HCT116 (cell line): ENCODE results near the gene MMP25. TPM values are rescaled to one million over a fixed set of nuclear protein-coding genes. Genes with fewer than 3 reads are reported as not detected.

Experiments used
- ATAC-seq: fragments of 200-7000 bp; cut with Tn5 transposase; 2 replicates; pipeline ENCODE4 v1.9.1; 2020; ENCODE audit warnings: mild to moderate bottlenecking, moderate library complexity
- BruUV-seq: library from RNA; stranded (reverse); fragments of 400-500 nt; replicated peaks from 2 replicates; lab custom pipeline; 2021; lab: Mats Ljungman, UMichigan
- CTCF ChIA-PET: fragments of 300-600 bp; sonication (Branson Sonifier 250); formaldehyde crosslinking; loops from one replicate; lab custom pipeline; 2021; ENCODE audit warnings: antibody characterized with exemption; lab: Charles Lee
- POLR2A ChIA-PET: fragments of 300-600, 350-600 bp; sonication (Branson Sonifier 250); formaldehyde crosslinking; loops from one replicate; lab custom pipeline; 2021; ENCODE audit warnings: antibody characterized with exemption; lab: Charles Lee
- RAD21 ChIA-PET, 2 experiments: fragments of 300-600 bp; sonication (Branson Sonifier 250); formaldehyde crosslinking; loops; one replicate each; lab custom pipeline; 2023; ENCODE audit warnings: low total read pairs in 2 of 2; ENCODE audit not compliant: uncharacterized antibody in 2 of 2, unreplicated experiment in 2 of 2, low non-redundant PET in 1 of 2; lab: Charles Lee
- DNase-seq: peaks from one replicate; pipeline ENCODE4 v3.0.0-alpha.2; 2010; ENCODE audit warnings: low read depth, low spot score
- H2AFZ ChIP-seq: fragments of 200-600 bp; shearing (Covaris generic), sonication (generic); 2 replicates; pipeline ENCODE4 v1.6.1; 2017; ENCODE audit warnings: low read depth, mixed run types, mixed read lengths, antibody characterized with exemption, low read length; ENCODE audit not compliant: poor library complexity, severe bottlenecking
- H3K27ac ChIP-seq: 2 replicates; pipeline ENCODE4 v1.5.1; 2012; ENCODE audit warnings: low read depth, low read length
- H3K27me3 ChIP-seq: fragments of 200-600 bp; sonication (generic); 2 replicates; pipeline ENCODE4 v1.6.1; 2016; ENCODE audit warnings: mixed run types, low read length, mixed read lengths; ENCODE audit not compliant: insufficient read depth
- H3K36me3 ChIP-seq, 2 experiments: fragments of 200-500 bp in 1 of 2; fragments of 200-600 bp in 1 of 2; sonication (Bioruptor generic) in 1 of 2; sonication (generic) in 1 of 2; 2 replicates each; pipeline versions ENCODE4 v1.5.1 to v1.6.1; 2014 to 2016; ENCODE audit warnings: low read length in 2 of 2, inconsistent platforms in 1 of 2, mixed read lengths in 1 of 2, mixed run types in 1 of 2; ENCODE audit not compliant: insufficient read depth in 2 of 2, control insufficient read depth in 1 of 2
- H3K4me1 ChIP-seq, 2 experiments: fragments of 200-600 bp in 1 of 2; sonication (generic) in 1 of 2; 2 replicates each; pipeline versions ENCODE4 v1.5.1 to v1.6.1; 2012 to 2017; ENCODE audit warnings: low read length in 2 of 2, inconsistent platforms in 1 of 2, mild to moderate bottlenecking in 1 of 2, mixed read lengths in 1 of 2, mixed run types in 1 of 2, moderate library complexity in 1 of 2; ENCODE audit not compliant: insufficient read depth in 2 of 2, control insufficient read depth in 1 of 2
- H3K4me2 ChIP-seq: fragments of 200-600 bp; sonication (generic); 2 replicates; pipeline ENCODE4 v1.6.1; 2017; ENCODE audit warnings: mixed run types, low read length, mixed read lengths
- H3K4me3 ChIP-seq, 2 experiments: fragments of 200-600 bp in 1 of 2; sonication (generic) in 1 of 2; replicated peaks in 1 of 2; 2 replicates each; pipeline ENCODE4 v1.5.1; 2011 to 2016; ENCODE audit warnings: low read length in 2 of 2, control low read depth in 1 of 2, low read depth in 1 of 2, mild to moderate bottlenecking in 1 of 2, mixed read lengths in 1 of 2, mixed run types in 1 of 2
- H3K79me2 ChIP-seq: fragments of 200-600 bp; sonication (generic); 2 replicates; pipeline ENCODE4 v1.6.1; 2017; ENCODE audit warnings: mild to moderate bottlenecking, mixed run types, low read length, moderate library complexity, mixed read lengths; ENCODE audit not compliant: insufficient read depth
- H3K9ac ChIP-seq: fragments of 200-600 bp; sonication (generic); 2 replicates; pipeline ENCODE4 v1.6.1; 2016; ENCODE audit warnings: low read length, mixed read lengths
- H3K9me2 ChIP-seq: fragments of 200-600 bp; sonication (generic), shearing (Covaris generic); 2 replicates; pipeline ENCODE4 v1.6.1; 2017; ENCODE audit warnings: mixed run types, mild to moderate bottlenecking, moderate library complexity; ENCODE audit not compliant: insufficient read depth
- H3K9me3 ChIP-seq, 2 experiments: fragments of 200-500 bp in 1 of 2; fragments of 200-600 bp in 1 of 2; sonication (Bioruptor generic) in 1 of 2; sonication (generic) in 1 of 2; 2 replicates each; pipeline ENCODE4 v1.6.1; 2014 to 2017; ENCODE audit warnings: low read length in 2 of 2, mixed read lengths in 2 of 2, inconsistent platforms in 1 of 2, low read depth in 1 of 2, mild to moderate bottlenecking in 1 of 2, mixed run types in 1 of 2, moderate library complexity in 1 of 2; ENCODE audit not compliant: control insufficient read depth in 1 of 2, insufficient read depth in 1 of 2
- H4K20me1 ChIP-seq: fragments of 200-600 bp; sonication (generic), shearing (Covaris generic); 2 replicates; pipeline ENCODE4 v1.6.1; 2017; ENCODE audit warnings: mixed run types, mild to moderate bottlenecking, moderate library complexity; ENCODE audit not compliant: insufficient read depth
- ATF3 ChIP-seq: IDR thresholded peaks from 2 replicates; pipeline ENCODE4 v1.6.1; 2012
- CEBPB ChIP-seq: IDR thresholded peaks from 2 replicates; pipeline ENCODE4 v1.6.1; 2012; ENCODE audit warnings: low read depth
- EGR1 ChIP-seq: IDR thresholded peaks from 2 replicates; pipeline ENCODE4 v1.6.1; 2012; ENCODE audit warnings: low read depth
- ELF1 ChIP-seq: IDR thresholded peaks from 2 replicates; pipeline ENCODE4 v1.6.1; 2012; ENCODE audit warnings: low read depth, borderline replicate concordance
- EZH2 ChIP-seq: fragments of 200-600 bp; sonication (generic); IDR thresholded peaks from 2 replicates; pipeline ENCODE4 v1.6.1; 2017; ENCODE audit warnings: antibody characterized with exemption, mixed run types
- EZH2phosphoT487 ChIP-seq: fragments of 200-600 bp; IDR thresholded peaks from 2 replicates; pipeline ENCODE4 v1.6.1; 2018; ENCODE audit warnings: antibody characterized with exemption, borderline replicate concordance
- FOSL1 ChIP-seq: IDR thresholded peaks from 2 replicates; pipeline ENCODE4 v1.6.1; 2012; ENCODE audit warnings: low read depth
- JUND ChIP-seq: IDR thresholded peaks from 2 replicates; pipeline ENCODE4 v1.6.1; 2012
- MAX ChIP-seq: IDR thresholded peaks from 2 replicates; pipeline ENCODE4 v1.6.1; 2012
- POLR2AphosphoS5 ChIP-seq: IDR thresholded peaks from 2 replicates; pipeline ENCODE4 v1.6.1; 2011; ENCODE audit warnings: mild to moderate bottlenecking, low read depth, low read length, moderate library complexity
- SP1 ChIP-seq: IDR thresholded peaks from 2 replicates; pipeline ENCODE4 v1.6.1; 2012; ENCODE audit warnings: low read depth
- TCF7L2 ChIP-seq: IDR thresholded peaks from 2 replicates; pipeline ENCODE4 v1.7.0; 2011; ENCODE audit warnings: borderline replicate concordance, inconsistent platforms; ENCODE audit not compliant: insufficient read depth, insufficient read length; ENCODE audit errors: extremely low read depth
- YY1 ChIP-seq: IDR thresholded peaks from 2 replicates; pipeline ENCODE4 v1.6.1; 2011; ENCODE audit warnings: low read length, low read depth, moderate library complexity, mild to moderate bottlenecking; ENCODE audit not compliant: insufficient replicate concordance; ENCODE audit errors: extremely low read depth
- ZBTB33 ChIP-seq: IDR thresholded peaks from 2 replicates; pipeline ENCODE4 v1.6.1; 2011; ENCODE audit warnings: mild to moderate bottlenecking, low read length, moderate library complexity; ENCODE audit not compliant: insufficient replicate concordance; ENCODE audit errors: extremely low read depth
- ZNF274 ChIP-seq: fragments of 200-500 bp; sonication (Bioruptor generic); IDR thresholded peaks from 2 replicates; pipeline ENCODE4 v1.6.1; 2014; ENCODE audit warnings: mild to moderate bottlenecking, low read depth, low read length, inconsistent platforms
- intact Hi-C: fragments of 100-400 bp; cut with micrococcal nuclease; formaldehyde crosslinking; loops from 2 replicates; pipeline ENCODE4 v1.10.0; 2022
- total RNA-seq: library from RNA; stranded (reverse); gene quantifications from one replicate; pipeline ENCODE4 v1.2.1, GENCODE V29; 2021; ENCODE audit not compliant: unreplicated experiment

The MMP25 gene
- total RNA-seq, 1 experiment from 2014 or later: 2.5 TPM

GRCh38 chr16:3074860-3075522 is 28.6 kb downstream of the MMP25 start:
- H3K4me3 ChIP-seq: no peak overlapping the region
- no peak overlapping the region for H2AFZ ChIP-seq
- no peaks in the 10 kb centered on the region for H3K79me2 ChIP-seq
- ChIA-PET RAD21 (interaction anchor here in 1 of 2 experiments (0.6 kb wide), 1 partner anchor 31 kb away, joined by 7 read pairs; no protein-coding TSS in a partner anchor), POLR2A (no interaction called here), CTCF (no interaction called here)
- H3K27ac ChIP-seq: no peak overlapping the region
- H3K9me3 ChIP-seq: no peaks in the 10 kb centered on the region
- no peaks in the 10 kb centered on the region for H3K9me2 ChIP-seq
- TF ChIP-seq FOSL1 (no peak), ZBTB33 (no peak), EZH2phosphoT487 (no peak), SP1 (no peak), ELF1 (no peak)
- BruUV-seq: no TSS peak
- ATAC-seq (no peak), DNase-seq (no peak)
- H3K27me3 ChIP-seq: no peaks in the 10 kb centered on the region
- intact Hi-C loops: no loop called here
- no peaks in the 10 kb centered on the region for H3K36me3 ChIP-seq
- H3K4me1 ChIP-seq: no peaks in the 10 kb centered on the region
- no peak overlapping the region for H3K4me2 ChIP-seq
- no peaks in the 10 kb centered on the region for H4K20me1 ChIP-seq
- no peak overlapping the region for H3K9ac ChIP-seq

- ATAC-seq (no peak), DNase-seq (no peak)
- CTCF ChIA-PET: no interaction called here
- RAD21 ChIA-PET: no interaction called here
- H3K9me2 ChIP-seq: no peaks in the 10 kb centered on the region
- intact Hi-C loops: no loop called here
- no peaks in the 10 kb centered on the region for H3K27me3 ChIP-seq
- no peaks in the 10 kb centered on the region for H3K79me2 ChIP-seq
- no peak overlapping the region for H3K4me3 ChIP-seq
- no peaks in the 10 kb centered on the region for H3K4me1 ChIP-seq
- TF ChIP-seq SP1 (no peak), ELF1 (no peak), YY1 (no peak), CEBPB (no peak), JUND (no peak), ZNF274 (no peak), EGR1 (no peak), ZBTB33 (no peak), POLR2AphosphoS5 (no peak), MAX (no peak), TCF7L2 (no peak), EZH2 (no peak), ATF3 (no peak)
- TF ChIP-seq, all 23 proteins: peak for 0
- Histone ChIP-seq H3K36me3 (no peaks in the 10 kb centered on the region), H2AFZ (no peak overlapping the region), H3K9me3 (no peaks in the 10 kb centered on the region), H3K27ac (no peak overlapping the region), H3K9ac (no peak overlapping the region), H4K20me1 (no peaks in the 10 kb centered on the region), H3K4me2 (no peak overlapping the region)
- POLR2A ChIA-PET: no interaction called here
- no TSS peak for BruUV-seq
Observed at GRCh38 chr16:3075523-3075915, 29.2 kb downstream of the MMP25 start.
